GM18520 (cell line): ENCODE measurements around the gene FAT2.

Experiments
- ATAC-seq: cut with Tn5 transposase; IDR thresholded peaks from one replicate; pipeline ENCODE4 v1.9.1; 2021; ENCODE audit not compliant: unreplicated experiment

Gene FAT2

DNA sequence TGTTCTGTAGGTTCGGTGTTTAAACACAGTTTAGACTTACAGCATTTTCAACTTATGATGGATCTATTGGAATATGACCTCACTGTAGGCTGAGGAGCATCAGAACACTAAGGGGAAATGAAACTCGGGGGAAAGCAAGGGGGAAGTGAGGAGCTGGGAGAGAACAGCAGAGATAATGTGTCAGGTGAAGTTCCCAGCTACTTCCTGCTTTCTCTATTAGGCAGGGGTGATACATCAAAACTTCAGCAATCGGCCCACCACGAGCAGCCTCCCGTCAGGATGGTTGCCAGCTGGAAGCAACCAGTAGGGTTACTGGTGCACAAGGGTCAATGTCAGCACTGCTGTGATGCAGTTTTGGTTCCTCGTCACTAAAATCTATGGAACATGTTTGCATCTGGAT lies 34.3 kb downstream of the FAT2 start:
- ATAC-seq: no peak

DNA sequence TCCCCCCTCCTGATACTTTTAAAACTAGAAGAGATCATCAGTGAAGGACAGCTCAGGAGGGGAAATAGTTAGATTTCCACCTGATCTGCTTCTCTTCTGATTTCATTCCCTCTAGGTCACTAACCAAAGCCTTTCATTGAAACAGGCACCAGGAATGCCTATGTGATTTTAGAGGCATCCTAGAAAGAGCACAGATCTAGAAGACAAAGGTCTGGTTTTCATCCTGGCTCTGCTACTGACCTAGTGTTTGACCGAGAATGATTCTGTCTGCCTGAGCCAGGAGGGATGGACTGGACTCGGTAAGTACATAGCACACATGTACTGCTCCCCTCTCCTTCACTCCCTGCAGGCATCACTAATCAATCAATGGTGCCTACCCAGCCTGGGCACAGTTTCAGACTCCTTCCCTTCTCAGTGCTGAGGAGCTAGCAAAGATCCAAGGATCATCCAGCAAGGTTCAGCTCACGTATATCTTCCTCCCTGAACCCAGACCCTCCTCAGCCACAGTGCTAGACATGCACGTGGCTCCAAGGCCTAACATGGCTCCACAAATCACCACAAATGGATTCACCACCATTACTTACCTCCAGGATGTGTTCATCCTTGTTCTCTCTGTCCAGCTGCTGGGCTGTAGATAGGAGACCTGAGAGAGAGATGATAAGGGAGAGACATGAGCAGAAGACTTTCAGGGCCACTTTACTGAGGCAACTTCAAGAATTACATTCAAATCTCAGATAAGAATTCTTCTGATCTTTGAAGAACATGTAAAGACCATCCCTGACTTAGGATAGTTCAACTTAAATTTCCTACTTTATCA lies 35.2 kb downstream of the FAT2 start:
- no peak for ATAC-seq

GRCh38 chr5:151553695-151554094 lies 37.4 kb downstream of the FAT2 start:
- no peak for ATAC-seq

- ATAC-seq: no peak
Observed at GRCh38 chr5:151553130-151553670, 37.9 kb downstream of the FAT2 start.

DNA sequence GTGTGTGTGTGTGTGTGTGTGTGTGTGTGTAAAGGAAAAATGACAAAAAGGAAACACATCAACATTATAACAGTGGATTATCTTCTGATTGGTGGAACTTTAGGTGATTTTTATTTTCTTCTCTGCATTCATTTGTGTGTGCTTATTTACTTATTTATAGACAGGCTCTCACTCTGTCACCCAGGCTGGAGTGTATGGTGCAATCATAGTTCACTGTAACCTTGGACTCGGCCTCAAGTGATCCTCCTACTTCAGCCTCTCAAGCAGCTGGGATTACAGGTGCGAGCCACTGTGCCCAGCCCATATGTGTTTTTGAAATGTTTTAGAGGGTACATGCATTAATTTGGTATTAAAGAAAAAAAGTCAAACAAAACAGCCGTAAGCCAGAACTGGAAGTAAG lies 39.1 kb downstream of the FAT2 start:
- no peak for ATAC-seq

- ATAC-seq: no peak
Observed at GRCh38 chr5:151550146-151550545, 41.0 kb downstream of the FAT2 start.

GRCh38 chr5:151549713-151550112 lies 41.4 kb downstream of the FAT2 start:
- ATAC-seq: no peak

GRCh38 chr5:151547364-151547763 lies 43.8 kb downstream of the FAT2 start:
- ATAC-seq: no peak

DNA sequence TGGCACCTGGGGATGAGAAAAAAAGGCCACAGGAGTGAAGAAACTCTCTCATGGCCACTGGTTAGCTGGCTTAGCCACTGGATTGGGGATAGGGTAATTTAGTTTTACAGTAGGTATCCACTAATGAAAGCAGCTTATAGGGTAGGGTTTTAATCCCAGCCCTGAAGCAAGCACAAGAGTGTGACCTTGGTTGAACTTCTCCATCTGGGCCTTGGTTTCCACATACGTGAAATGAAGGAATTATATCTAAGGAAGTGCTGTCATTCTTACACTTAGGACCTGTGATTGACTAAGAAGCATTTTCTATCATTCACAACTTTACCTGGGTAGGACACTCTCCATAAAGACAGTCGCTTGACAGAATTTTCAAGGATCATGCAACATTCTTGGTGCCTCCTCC lies 49.6 kb downstream of the FAT2 start:
- ATAC-seq: no peak
